Measurements from ENCODE around the gene TLE4. TPM values are rescaled to one million over a fixed set of nuclear protein-coding genes. Genes with fewer than 3 reads are reported as not detected.

The TLE4 gene
- polyA plus RNA-seq, 1 of the 3 experiments (the other 2 are of a cell fraction), result 40.4 TPM

DNA sequence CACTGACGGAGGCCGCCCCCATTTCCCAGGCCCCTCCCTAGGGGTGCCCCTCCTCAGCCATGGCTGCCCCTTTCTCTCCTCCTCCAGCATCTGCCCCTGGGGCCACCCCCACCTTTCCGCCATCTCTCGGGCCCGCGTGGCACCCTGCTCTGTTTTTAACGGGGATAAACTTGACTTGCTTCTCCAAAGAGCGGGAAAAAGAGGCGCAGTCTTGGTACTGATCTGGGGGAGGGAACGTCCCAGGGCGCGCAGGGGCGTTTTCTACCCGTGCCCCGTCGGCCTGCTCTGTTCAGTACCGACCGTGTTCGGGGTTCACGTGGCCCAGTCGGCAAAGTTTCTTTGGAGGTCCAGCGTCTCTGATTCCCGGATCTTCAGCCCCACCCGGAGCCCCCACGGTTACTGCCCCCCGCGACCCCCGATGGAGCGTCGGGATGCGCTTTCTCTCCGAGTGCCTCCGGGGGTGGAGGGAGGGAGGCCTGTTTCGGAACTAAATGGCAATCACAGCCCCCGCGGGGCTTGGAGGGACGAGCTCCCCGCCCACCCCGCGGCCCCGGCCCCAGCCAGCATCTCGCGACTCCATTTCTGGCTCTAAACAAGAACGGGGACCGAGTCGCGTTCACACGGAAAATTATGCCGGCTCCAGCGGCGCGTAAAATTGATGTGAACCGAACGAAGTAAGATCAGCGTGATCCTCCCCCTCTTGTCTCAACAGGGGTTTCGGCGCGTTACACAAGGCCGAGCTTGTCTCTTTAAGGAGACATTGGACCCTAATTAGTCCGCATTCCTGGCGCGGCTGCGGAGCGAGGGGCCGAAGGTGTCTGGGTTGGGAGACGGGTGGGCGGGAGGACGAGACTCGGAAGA is 1.1 kb upstream of the TLE4 start:
- peaks cover 4% of the 10 kb centered on the region for H3F3A ChIP-seq (replicated peaks; ENCODE audit: insufficient read depth)
- peak overlapping the region; percentile 81 to 82 for H3K27ac ChIP-seq (ENCODE audit: low read depth in 2 of 2, low read length in 1 of 2)
- H4K20me1 ChIP-seq (ENCODE audit: insufficient read depth), result peaks cover 5% of the 10 kb centered on the region; the same call in 1 of the 2 replicates
- H3K9me3 ChIP-seq, result no peaks in the 10 kb centered on the region
- POLR2A ChIA-PET, result interaction anchor here (0.8 to 1.8 kb wide), 4 partner anchors 12 to 113 kb away, joined by 3 to 8 read pairs (median 3); no protein-coding TSS in a partner anchor
- H3K27me3 ChIP-seq (ENCODE audit: insufficient read depth), result no peaks in the 10 kb centered on the region
- TF ChIP-seq RAD21 (IDR thresholded peaks at IDR 0.05; ENCODE audit: low read length), result peak; percentile 9; the same call in 1 of the 2 replicates
- TF ChIP-seq USF1 (IDR thresholded peaks at IDR 0.05; ENCODE audit: borderline replicate concordance, low read depth), result no peak
- TF ChIP-seq POLR2AphosphoS5 (IDR thresholded peaks at IDR 0.05; ENCODE audit: low read depth, low read length), result 0 out of 2 replicates have a peak, but pooled peaks have one; percentile 17
- TF ChIP-seq TEAD4 (IDR thresholded peaks at IDR 0.05; ENCODE audit: borderline replicate concordance, insufficient read depth), result no peak
- peak; percentile 27; the same call in 1 of the 2 replicates for TF ChIP-seq TAF1 (IDR thresholded peaks at IDR 0.05; ENCODE audit: borderline replicate concordance, low read depth, low read length)
- TF ChIP-seq JUND (IDR thresholded peaks at IDR 0.05), result no peak
- TF ChIP-seq CHD2 (IDR thresholded peaks at IDR 0.05; ENCODE audit: low read length, partially characterized antibody), result no peak
- TF ChIP-seq ELF1 (IDR thresholded peaks at IDR 0.05), result no peak
- TF ChIP-seq FOXJ3 (CRISPR knock-in tag; IDR thresholded peaks at IDR 0.05), result no peak
- TF ChIP-seq SIN3A (IDR thresholded peaks at IDR 0.05; ENCODE audit: borderline replicate concordance, low read depth, low read length), result no peak
- TF ChIP-seq, protein P1, sequence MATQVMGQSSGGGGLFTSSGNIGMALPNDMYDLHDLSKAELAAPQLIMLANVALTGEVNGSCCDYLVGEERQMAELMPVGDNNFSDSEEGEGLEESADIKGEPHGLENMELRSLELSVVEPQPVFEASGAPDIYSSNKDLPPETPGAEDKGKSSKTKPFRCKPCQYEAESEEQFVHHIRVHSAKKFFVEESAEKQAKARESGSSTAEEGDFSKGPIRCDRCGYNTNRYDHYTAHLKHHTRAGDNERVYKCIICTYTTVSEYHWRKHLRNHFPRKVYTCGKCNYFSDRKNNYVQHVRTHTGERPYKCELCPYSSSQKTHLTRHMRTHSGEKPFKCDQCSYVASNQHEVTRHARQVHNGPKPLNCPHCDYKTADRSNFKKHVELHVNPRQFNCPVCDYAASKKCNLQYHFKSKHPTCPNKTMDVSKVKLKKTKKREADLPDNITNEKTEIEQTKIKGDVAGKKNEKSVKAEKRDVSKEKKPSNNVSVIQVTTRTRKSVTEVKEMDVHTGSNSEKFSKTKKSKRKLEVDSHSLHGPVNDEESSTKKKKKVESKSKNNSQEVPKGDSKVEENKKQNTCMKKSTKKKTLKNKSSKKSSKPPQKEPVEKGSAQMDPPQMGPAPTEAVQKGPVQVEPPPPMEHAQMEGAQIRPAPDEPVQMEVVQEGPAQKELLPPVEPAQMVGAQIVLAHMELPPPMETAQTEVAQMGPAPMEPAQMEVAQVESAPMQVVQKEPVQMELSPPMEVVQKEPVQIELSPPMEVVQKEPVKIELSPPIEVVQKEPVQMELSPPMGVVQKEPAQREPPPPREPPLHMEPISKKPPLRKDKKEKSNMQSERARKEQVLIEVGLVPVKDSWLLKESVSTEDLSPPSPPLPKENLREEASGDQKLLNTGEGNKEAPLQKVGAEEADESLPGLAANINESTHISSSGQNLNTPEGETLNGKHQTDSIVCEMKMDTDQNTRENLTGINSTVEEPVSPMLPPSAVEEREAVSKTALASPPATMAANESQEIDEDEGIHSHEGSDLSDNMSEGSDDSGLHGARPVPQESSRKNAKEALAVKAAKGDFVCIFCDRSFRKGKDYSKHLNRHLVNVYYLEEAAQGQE (IDR thresholded peaks at IDR 0.05; ENCODE audit: low read depth, low read length), result no peak
- TF ChIP-seq GABPA (IDR thresholded peaks at IDR 0.05; ENCODE audit: low read depth), result no peak
- TF ChIP-seq EP300 (IDR thresholded peaks at IDR 0.05; ENCODE audit: borderline replicate concordance in 1 of 2, low read depth in 1 of 2, low read length in 1 of 2), result 0 out of 4 replicates have a peak, but pooled peaks of 1 of the 2 experiments have one; percentile 2
- peak; percentile 74; the same call in 1 of the 2 replicates for TF ChIP-seq YY1 (IDR thresholded peaks at IDR 0.05; ENCODE audit: low read depth)
- TF ChIP-seq USF2 (IDR thresholded peaks at IDR 0.05; ENCODE audit: borderline replicate concordance, low read depth, low read length), result no peak
- no peak for TF ChIP-seq RCOR1 (IDR thresholded peaks at IDR 0.05; ENCODE audit: low read length)
- peak; percentile 46; the same call in 1 of the 2 replicates for TF ChIP-seq MAX (IDR thresholded peaks at IDR 0.05; ENCODE audit: low read depth)
- peak; percentile 16; the same call in 1 of the 2 replicates for TF ChIP-seq GATA2 (CRISPR knock-in tag; IDR thresholded peaks at IDR 0.05)
- TF ChIP-seq MXI1 (IDR thresholded peaks at IDR 0.05; ENCODE audit: low read depth, low read length), result no peak
- H3K9me2 ChIP-seq, result no peaks in the 10 kb centered on the region
- peak overlapping the region; percentile 67 for H3K9ac ChIP-seq
- H3K79me2 ChIP-seq (ENCODE audit: insufficient read depth), result peaks cover 37% of the 10 kb centered on the region
- CTCF ChIA-PET, result interaction anchor here (1.2 to 1.7 kb wide), 3 partner anchors 39 to 441 kb away, joined by 3 to 5 read pairs (median 4); no protein-coding TSS in a partner anchor
- peak overlapping the region; percentile 84 for H2AFZ ChIP-seq (ENCODE audit: low read depth)
- H3K4me3 ChIP-seq (ENCODE audit: low read depth in 2 of 2, low read length in 1 of 2), result peak overlapping the region; percentile 70 to 81
- H3K4me1 ChIP-seq (ENCODE audit: control insufficient read depth in 1 of 2, insufficient read depth in 2 of 2, low read depth in 1 of 2, low read length in 1 of 2), result peaks cover 0 to 1% of the 10 kb centered on the region in 2 experiments; a peak in 2 of 4 replicates
- H3K4me2 ChIP-seq, result peak overlapping the region; percentile 85
- DNase-seq, result peak; percentile 71
- 3% methylated on average over 27 of the region's 69 CpGs for WGBS (ENCODE audit: low lambda C conversion rate)
- H3K36me3 ChIP-seq (replicated peaks in 1 of 2; ENCODE audit: control insufficient read depth in 1 of 2, insufficient read depth in 2 of 2, low read length in 1 of 2), result peaks cover 0 to 6% of the 10 kb centered on the region in 2 experiments

Measured in SK-N-SH (cell line).